ENCODE results near the gene ATRAID. TPM values are rescaled to one million over a fixed set of nuclear protein-coding genes. Genes with fewer than 3 reads are reported as not detected.
A peak's percentile ranks its signal among the peaks of the same experiment; 100 is the strongest.

Gene ATRAID
- total and polyA plus RNA-seq, 9 donors = 123 to 318 (median 136) TPM

- WGBS, 3 donors = 1 to 2% (median 1%) methylated on average over 30 to 38 of the region's 38 CpGs
- Histone ChIP-seq H3K4me3 (no peak overlapping the region), H3K4me1 (ENCODE audit: insufficient read depth) (peaks cover 9% of the 10 kb centered on the region), H3K27me3 (no peaks in the 10 kb centered on the region), H3K9me3 (no peaks in the 10 kb centered on the region), H3K27ac (no peak overlapping the region), H3K36me3 (no peaks in the 10 kb centered on the region)
- no peak for DNase-seq
- intact Hi-C loops (cut with DNase I) = no loop called here
- TF ChIP-seq EP300 (IDR thresholded peaks at IDR 0.05) (no peak), CTCF (IDR thresholded peaks at IDR 0.05) (no peak), POLR2A (IDR thresholded peaks at IDR 0.05) (no peak)
These were observed 52.5 kb downstream of the ATRAID start for GRCh38 chr2:27264253-27264752.

- DNase-seq = peak in 4 of 5 donors; percentile 39 to 71 (median 46)
- H3K4me1 ChIP-seq (ENCODE audit: insufficient read depth) = peaks cover 9% of the 10 kb centered on the region
- H3K36me3 ChIP-seq = no peaks in the 10 kb centered on the region
- 2 to 4% (median 4%) methylated on average over 55 to 56 of the region's 56 CpGs for WGBS, 3 donors
- H3K27ac ChIP-seq = no peak overlapping the region
- TF ChIP-seq EP300 (IDR thresholded peaks at IDR 0.05) = no peak
- TF ChIP-seq CTCF (IDR thresholded peaks at IDR 0.05) = peak in 1 of 3 donors; percentile 12
- TF ChIP-seq POLR2A (IDR thresholded peaks at IDR 0.05) = no peak
- H3K4me3 ChIP-seq = no peak overlapping the region
- no peaks in the 10 kb centered on the region for H3K9me3 ChIP-seq
- intact Hi-C loops (cut with DNase I) = no loop called here
- no peaks in the 10 kb centered on the region for H3K27me3 ChIP-seq
These were observed 53.1 kb downstream of the ATRAID start for GRCh38 chr2:27264753-27265535.

- no peak overlapping the region for H3K4me3 ChIP-seq
- no peaks in the 10 kb centered on the region for H3K27me3 ChIP-seq
- no peak for TF ChIP-seq EP300 (IDR thresholded peaks at IDR 0.05)
- no peak for TF ChIP-seq POLR2A (IDR thresholded peaks at IDR 0.05)
- no peak for TF ChIP-seq CTCF (IDR thresholded peaks at IDR 0.05)
- DNase-seq = no peak
- H3K27ac ChIP-seq = no peak overlapping the region
- intact Hi-C loops (cut with DNase I) = no loop called here
- no peaks in the 10 kb centered on the region for H3K36me3 ChIP-seq
- no peaks in the 10 kb centered on the region for H3K9me3 ChIP-seq
- H3K4me1 ChIP-seq (ENCODE audit: insufficient read depth) = peaks cover 9% of the 10 kb centered on the region
These were observed 53.7 kb downstream of the ATRAID start for GRCh38 chr2:27265536-27265870.

Other genes with a start within 250 kb of the ATRAID start
- gene MAPRE3, start 241.4 kb upstream of the ATRAID start, total RNA-seq = 10 to 100 TPM; 23.8 to 51.8 (median 34.0) TPM
- gene MAPRE3, start 241.4 kb upstream of the ATRAID start, polyA plus RNA-seq = 10 to 100 TPM; 34.3 to 45.4 TPM
- gene TMEM214, start 179.1 kb upstream of the ATRAID start, total RNA-seq = 100 to 1,000 TPM in 1 of 7 donors, 10 to 100 TPM in 6; 26.5 to 101 (median 73.9) TPM
- gene TMEM214, start 179.1 kb upstream of the ATRAID start, polyA plus RNA-seq = 10 to 100 TPM; 41.7 to 66.2 TPM
- gene AGBL5, start 160.4 kb upstream of the ATRAID start, total RNA-seq = 10 to 100 TPM; 11.7 to 26.9 (median 23.9) TPM
- 10 to 100 TPM; 17.6 to 24.8 TPM for gene AGBL5, start 160.4 kb upstream of the ATRAID start, polyA plus RNA-seq
- 100 to 1,000 TPM; 201 to 319 (median 264) TPM for gene OST4, start 140.4 kb upstream of the ATRAID start, total RNA-seq
- gene OST4, start 140.4 kb upstream of the ATRAID start, polyA plus RNA-seq = 100 to 1,000 TPM; 379 to 588 TPM
- gene EMILIN1, start 133.4 kb upstream of the ATRAID start, total RNA-seq = 100 to 1,000 TPM; 121 to 321 (median 264) TPM
- 100 to 1,000 TPM in 1 of 2 donors, 1 to 10 TPM in 1; 8.6 to 177 TPM for gene EMILIN1, start 133.4 kb upstream of the ATRAID start, polyA plus RNA-seq
- 10 to 100 TPM in 1 of 7 donors, 1 to 10 TPM in 6; 1.3 to 10.7 (median 8.0) TPM for gene KHK, start 125.3 kb upstream of the ATRAID start, total RNA-seq
- 1 to 10 TPM; 2.7 to 3.9 TPM for gene KHK, start 125.3 kb upstream of the ATRAID start, polyA plus RNA-seq
- gene CGREF1, start 92.9 kb upstream of the ATRAID start, total RNA-seq = 10 to 100 TPM in 5 of 7 donors, 1 to 10 TPM in 2; 7.9 to 23.9 (median 17.6) TPM
- 1 to 10 TPM; 7.9 to 9.5 TPM for gene CGREF1, start 92.9 kb upstream of the ATRAID start, polyA plus RNA-seq
- gene ABHD1, start 88.2 kb upstream of the ATRAID start, total RNA-seq = 1 to 10 TPM in 5 of 7 donors, not detected in 2; 1.1 to 2.4 (median 1.5) TPM
- gene ABHD1, start 88.2 kb upstream of the ATRAID start, polyA plus RNA-seq = 1 to 10 TPM in 1 of 2 donors, under 1 TPM in 1; 0.86 to 1.6 TPM
- 100 to 1,000 TPM in 1 of 7 donors, 10 to 100 TPM in 6; 42.7 to 113 (median 70.8) TPM for gene PREB, start 77.4 kb upstream of the ATRAID start, total RNA-seq
- 10 to 100 TPM; 43.5 to 62.3 TPM for gene PREB, start 77.4 kb upstream of the ATRAID start, polyA plus RNA-seq
- gene PRR30, start 72.6 kb upstream of the ATRAID start, total RNA-seq = not detected
- gene PRR30, start 72.6 kb upstream of the ATRAID start, polyA plus RNA-seq = not detected
- 10 to 100 TPM in 5 of 7 donors, 1 to 10 TPM in 2; 8.4 to 72.2 (median 41.7) TPM for gene TCF23, start 63.0 kb upstream of the ATRAID start, total RNA-seq
- 10 to 100 TPM; 31.7 to 56.1 TPM for gene TCF23, start 63.0 kb upstream of the ATRAID start, polyA plus RNA-seq
- gene SLC5A6, start 227 bp downstream of the ATRAID start, total RNA-seq = 10 to 100 TPM; 14.2 to 37.9 (median 21.4) TPM
- 10 to 100 TPM; 11.2 to 13.9 TPM for gene SLC5A6, start 227 bp downstream of the ATRAID start, polyA plus RNA-seq
- 10 to 100 TPM; 15.3 to 53.9 (median 36.3) TPM for gene CAD, start 5.3 kb downstream of the ATRAID start, total RNA-seq
- 10 to 100 TPM; 11.9 to 16.2 TPM for gene CAD, start 5.3 kb downstream of the ATRAID start, polyA plus RNA-seq
- 1 to 10 TPM in 1 of 7 donors, under 1 TPM in 3, not detected in 3; 0.23 to 1.1 (median 0.45) TPM for gene SLC30A3, start 51.0 kb downstream of the ATRAID start, total RNA-seq
- under 1 TPM; 0.27 to 0.38 TPM for gene SLC30A3, start 51.0 kb downstream of the ATRAID start, polyA plus RNA-seq
- under 1 TPM in 1 of 7 donors, not detected in 6; 0.56 TPM for gene DNAJC5G, start 63.4 kb downstream of the ATRAID start, total RNA-seq
- under 1 TPM; 0.16 to 0.83 TPM for gene DNAJC5G, start 63.4 kb downstream of the ATRAID start, polyA plus RNA-seq
- under 1 TPM in 4 of 7 donors, not detected in 3; 0.12 to 0.72 (median 0.49) TPM for gene TRIM54, start 70.4 kb downstream of the ATRAID start, total RNA-seq
- gene TRIM54, start 70.4 kb downstream of the ATRAID start, polyA plus RNA-seq = under 1 TPM; 0.20 to 0.21 TPM
- 1 to 10 TPM; 1.4 to 5.6 (median 1.6) TPM for gene UCN, start 96.4 kb downstream of the ATRAID start, total RNA-seq
- gene UCN, start 96.4 kb downstream of the ATRAID start, polyA plus RNA-seq = 1 to 10 TPM in 1 of 2 donors, not detected in 1; 1.5 TPM
- 10 to 100 TPM; 47.0 to 64.3 (median 59.9) TPM for gene MPV17, start 111.1 kb downstream of the ATRAID start, total RNA-seq
- 100 to 1,000 TPM in 1 of 2 donors, 10 to 100 TPM in 1; 61.8 to 169 TPM for gene MPV17, start 111.1 kb downstream of the ATRAID start, polyA plus RNA-seq
- gene GTF3C2, start 144.7 kb downstream of the ATRAID start, total RNA-seq = 10 to 100 TPM; 32.8 to 57.7 (median 45.8) TPM
- gene GTF3C2, start 144.7 kb downstream of the ATRAID start, polyA plus RNA-seq = 10 to 100 TPM; 26.8 to 49.9 TPM
- 10 to 100 TPM; 28.0 to 46.8 (median 39.0) TPM for gene EIF2B4, start 158.3 kb downstream of the ATRAID start, total RNA-seq
- 10 to 100 TPM; 37.0 to 39.9 TPM for gene EIF2B4, start 158.3 kb downstream of the ATRAID start, polyA plus RNA-seq
- gene SNX17, start 158.6 kb downstream of the ATRAID start, total RNA-seq = 100 to 1,000 TPM in 4 of 7 donors, 10 to 100 TPM in 3; 72.3 to 111 (median 100) TPM
- gene SNX17, start 158.6 kb downstream of the ATRAID start, polyA plus RNA-seq = 10 to 100 TPM; 82.5 to 94.3 TPM
- 10 to 100 TPM in 6 of 7 donors, 1 to 10 TPM in 1; 4.8 to 24.1 (median 13.6) TPM for gene ZNF513, start 168.7 kb downstream of the ATRAID start, total RNA-seq
- gene ZNF513, start 168.7 kb downstream of the ATRAID start, polyA plus RNA-seq = 10 to 100 TPM in 1 of 2 donors, 1 to 10 TPM in 1; 3.4 to 11.0 TPM
- gene PPM1G, start 197.6 kb downstream of the ATRAID start, total RNA-seq = 10 to 100 TPM; 27.2 to 57.4 (median 48.0) TPM
- gene PPM1G, start 197.6 kb downstream of the ATRAID start, polyA plus RNA-seq = 10 to 100 TPM; 41.0 to 89.4 TPM
- gene NRBP1, start 216.6 kb downstream of the ATRAID start, total RNA-seq = 100 to 1,000 TPM in 1 of 7 donors, 10 to 100 TPM in 6; 50.8 to 108 (median 90.0) TPM
- 100 to 1,000 TPM in 1 of 2 donors, 10 to 100 TPM in 1; 79.0 to 169 TPM for gene NRBP1, start 216.6 kb downstream of the ATRAID start, polyA plus RNA-seq
- gene KRTCAP3, start 230.3 kb downstream of the ATRAID start, total RNA-seq = 10 to 100 TPM in 1 of 7 donors, 1 to 10 TPM in 6; 2.0 to 34.5 (median 4.4) TPM
- 1 to 10 TPM in 1 of 2 donors, under 1 TPM in 1; 0.82 to 2.8 TPM for gene KRTCAP3, start 230.3 kb downstream of the ATRAID start, polyA plus RNA-seq

Measured in ovary (tissue), 9 donors.